Muscle of leg (tissue), 9 donors: ENCODE measurements around the gene PCDHGB5. TPM values are rescaled to one million over a fixed set of nuclear protein-coding genes. Genes with fewer than 3 reads are reported as not detected.

Source experiments
- polyA plus RNA-seq, 8 donors: library from polyadenylated mRNA; unstranded; fragments of 120-200 nt; gene quantifications; one replicate each; pipeline versions ENCODE4 v1.2.1 to v1.2.3, GENCODE V29; 2013; ENCODE audit warnings: inconsistent platforms in 1 of 8, low replicate concordance in 1 of 8; ENCODE audit not compliant: insufficient read length in 8 of 8, insufficient read depth in 1 of 8
- total RNA-seq: library from RNA; stranded (reverse); fragments of 120-200 nt; gene quantifications from one replicate; pipeline ENCODE4 v1.2.4, GENCODE V29; 2013

The PCDHGB5 gene
- total and polyA plus RNA-seq, 9 donors: 3.0 to 6.3 (median 4.5) TPM

Other genes starting within 250 kb of the PCDHGB5 start
Only the 30 nearest of the 37 such genes appear.
- gene PCDHB9, start 210.8 kb upstream of the PCDHGB5 start, total RNA-seq: 1.3 TPM
- 1 to 10 TPM; 1.7 to 3.6 (median 2.7) TPM for gene PCDHB9, start 210.8 kb upstream of the PCDHGB5 start, polyA plus RNA-seq
- 2.1 TPM for gene PCDHB10, start 205.6 kb upstream of the PCDHGB5 start, total RNA-seq
- gene PCDHB10, start 205.6 kb upstream of the PCDHGB5 start, polyA plus RNA-seq: 1 to 10 TPM; 4.1 to 5.1 (median 4.7) TPM
- gene PCDHB11, start 198.3 kb upstream of the PCDHGB5 start, total RNA-seq: 4.3 TPM
- gene PCDHB11, start 198.3 kb upstream of the PCDHGB5 start, polyA plus RNA-seq: 1 to 10 TPM; 1.9 to 4.1 (median 2.5) TPM
- gene PCDHB12, start 189.2 kb upstream of the PCDHGB5 start, total RNA-seq: 2.4 TPM
- 1 to 10 TPM; 2.1 to 3.5 (median 2.6) TPM for gene PCDHB12, start 189.2 kb upstream of the PCDHGB5 start, polyA plus RNA-seq
- 1.9 TPM for gene PCDHB13, start 184.0 kb upstream of the PCDHGB5 start, total RNA-seq
- 1 to 10 TPM; 1.6 to 4.5 (median 2.8) TPM for gene PCDHB13, start 184.0 kb upstream of the PCDHGB5 start, polyA plus RNA-seq
- 4.8 TPM for gene PCDHB14, start 174.6 kb upstream of the PCDHGB5 start, total RNA-seq
- gene PCDHB14, start 174.6 kb upstream of the PCDHGB5 start, polyA plus RNA-seq: 1 to 10 TPM; 5.6 to 9.0 (median 6.7) TPM
- gene PCDHB15, start 152.6 kb upstream of the PCDHGB5 start, total RNA-seq: 4.3 TPM
- gene PCDHB15, start 152.6 kb upstream of the PCDHGB5 start, polyA plus RNA-seq: 1 to 10 TPM; 5.3 to 8.6 (median 7.1) TPM
- 0.22 TPM for gene SLC25A2, start 93.9 kb upstream of the PCDHGB5 start, total RNA-seq
- gene SLC25A2, start 93.9 kb upstream of the PCDHGB5 start, polyA plus RNA-seq: under 1 TPM in 1 of 8 donors, not detected in 7; 0.08 TPM
- gene TAF7, start 77.2 kb upstream of the PCDHGB5 start, total RNA-seq: 75.1 TPM
- gene TAF7, start 77.2 kb upstream of the PCDHGB5 start, polyA plus RNA-seq: 100 to 1,000 TPM in 1 of 8 donors, 10 to 100 TPM in 7; 65.9 to 108 (median 83.4) TPM
- 0.44 TPM for gene PCDHGA1, start 67.4 kb upstream of the PCDHGB5 start, total RNA-seq
- under 1 TPM; 0.49 to 0.86 (median 0.64) TPM for gene PCDHGA1, start 67.4 kb upstream of the PCDHGB5 start, polyA plus RNA-seq
- 1.6 TPM for gene PCDHGA2, start 59.2 kb upstream of the PCDHGB5 start, total RNA-seq
- gene PCDHGA2, start 59.2 kb upstream of the PCDHGB5 start, polyA plus RNA-seq: 1 to 10 TPM; 1.6 to 2.8 (median 2.1) TPM
- gene PCDHGA3, start 54.1 kb upstream of the PCDHGB5 start, total RNA-seq: 1.2 TPM
- 1 to 10 TPM in 4 of 8 donors, under 1 TPM in 4; 0.94 to 2.0 (median 1.0) TPM for gene PCDHGA3, start 54.1 kb upstream of the PCDHGB5 start, polyA plus RNA-seq
- 1.3 TPM for gene PCDHGB1, start 47.8 kb upstream of the PCDHGB5 start, total RNA-seq
- under 1 TPM; 0.43 to 0.90 (median 0.63) TPM for gene PCDHGB1, start 47.8 kb upstream of the PCDHGB5 start, polyA plus RNA-seq
- 1.8 TPM for gene PCDHGA4, start 42.9 kb upstream of the PCDHGB5 start, total RNA-seq
- gene PCDHGA4, start 42.9 kb upstream of the PCDHGB5 start, polyA plus RNA-seq: 1 to 10 TPM in 7 of 8 donors, under 1 TPM in 1; 0.71 to 2.2 (median 1.3) TPM
- 1.5 TPM for gene PCDHGB2, start 38.0 kb upstream of the PCDHGB5 start, total RNA-seq
- 1 to 10 TPM; 1.5 to 2.8 (median 1.9) TPM for gene PCDHGB2, start 38.0 kb upstream of the PCDHGB5 start, polyA plus RNA-seq
- gene PCDHGA5, start 33.8 kb upstream of the PCDHGB5 start, total RNA-seq: 2.3 TPM
- 1 to 10 TPM; 1.6 to 3.8 (median 2.3) TPM for gene PCDHGA5, start 33.8 kb upstream of the PCDHGB5 start, polyA plus RNA-seq
- gene PCDHGB3, start 27.7 kb upstream of the PCDHGB5 start, total RNA-seq: 1.7 TPM
- 1 to 10 TPM in 7 of 8 donors, under 1 TPM in 1; 0.70 to 2.0 (median 1.2) TPM for gene PCDHGB3, start 27.7 kb upstream of the PCDHGB5 start, polyA plus RNA-seq
- 3.5 TPM for gene PCDHGA6, start 24.1 kb upstream of the PCDHGB5 start, total RNA-seq
- 1 to 10 TPM; 2.2 to 4.4 (median 3.0) TPM for gene PCDHGA6, start 24.1 kb upstream of the PCDHGB5 start, polyA plus RNA-seq
- 2.3 TPM for gene PCDHGA7, start 15.2 kb upstream of the PCDHGB5 start, total RNA-seq
- gene PCDHGA7, start 15.2 kb upstream of the PCDHGB5 start, polyA plus RNA-seq: 1 to 10 TPM; 1.2 to 2.4 (median 1.5) TPM
- 4.2 TPM for gene PCDHGB4, start 10.2 kb upstream of the PCDHGB5 start, total RNA-seq
- 1 to 10 TPM; 1.7 to 3.6 (median 2.5) TPM for gene PCDHGB4, start 10.2 kb upstream of the PCDHGB5 start, polyA plus RNA-seq
- 1.6 TPM for gene PCDHGA8, start 5.3 kb upstream of the PCDHGB5 start, total RNA-seq
- under 1 TPM; 0.31 to 0.95 (median 0.61) TPM for gene PCDHGA8, start 5.3 kb upstream of the PCDHGB5 start, polyA plus RNA-seq
- 3.8 TPM for gene PCDHGA9, start 4.8 kb downstream of the PCDHGB5 start, total RNA-seq
- gene PCDHGA9, start 4.8 kb downstream of the PCDHGB5 start, polyA plus RNA-seq: 1 to 10 TPM; 3.0 to 4.7 (median 4.0) TPM
- 3.0 TPM for gene PCDHGB6, start 10.1 kb downstream of the PCDHGB5 start, total RNA-seq
- gene PCDHGB6, start 10.1 kb downstream of the PCDHGB5 start, polyA plus RNA-seq: 1 to 10 TPM; 2.8 to 6.0 (median 4.3) TPM
- 3.0 TPM for gene PCDHGA10, start 15.0 kb downstream of the PCDHGB5 start, total RNA-seq
- 1 to 10 TPM; 1.3 to 3.4 (median 2.1) TPM for gene PCDHGA10, start 15.0 kb downstream of the PCDHGB5 start, polyA plus RNA-seq
- gene PCDHGB7, start 19.7 kb downstream of the PCDHGB5 start, total RNA-seq: 4.2 TPM
- gene PCDHGB7, start 19.7 kb downstream of the PCDHGB5 start, polyA plus RNA-seq: 10 to 100 TPM in 1 of 8 donors, 1 to 10 TPM in 7; 5.0 to 10.5 (median 9.0) TPM
- 3.1 TPM for gene PCDHGA11, start 23.1 kb downstream of the PCDHGB5 start, total RNA-seq
- 1 to 10 TPM; 1.9 to 5.2 (median 3.4) TPM for gene PCDHGA11, start 23.1 kb downstream of the PCDHGB5 start, polyA plus RNA-seq
- 2.4 TPM for gene PCDHGA12, start 32.6 kb downstream of the PCDHGB5 start, total RNA-seq
- 1 to 10 TPM; 1.4 to 3.6 (median 2.1) TPM for gene PCDHGA12, start 32.6 kb downstream of the PCDHGB5 start, polyA plus RNA-seq
- 52.7 TPM for gene PCDHGC3, start 78.0 kb downstream of the PCDHGB5 start, total RNA-seq
- 100 to 1,000 TPM in 7 of 8 donors, 10 to 100 TPM in 1; 87.6 to 165 (median 131) TPM for gene PCDHGC3, start 78.0 kb downstream of the PCDHGB5 start, polyA plus RNA-seq
- 1.8 TPM for gene PCDHGC4, start 87.1 kb downstream of the PCDHGB5 start, total RNA-seq
- gene PCDHGC4, start 87.1 kb downstream of the PCDHGB5 start, polyA plus RNA-seq: 1 to 10 TPM in 7 of 8 donors, under 1 TPM in 1; 0.98 to 2.1 (median 1.5) TPM
- gene PCDHGC5, start 91.1 kb downstream of the PCDHGB5 start, total RNA-seq: 0.75 TPM
- gene PCDHGC5, start 91.1 kb downstream of the PCDHGB5 start, polyA plus RNA-seq: 1 to 10 TPM in 1 of 8 donors, under 1 TPM in 7; 0.29 to 1.1 (median 0.48) TPM